Endothelial cell of umbilical vein (primary cell): ENCODE measurements around the gene OXNAD1. TPM values are rescaled to one million over a fixed set of nuclear protein-coding genes. Genes with fewer than 3 reads are reported as not detected.

ENCODE experiments used
- BruUV-seq: library from RNA; stranded (reverse); fragments of 400-500 nt; replicated peaks from 2 replicates; lab custom pipeline; 2021; lab: Mats Ljungman, UMichigan
- CTCF ChIA-PET: fragments of 300-600, 350-600 bp; sonication (Branson Sonifier 250); formaldehyde crosslinking; loops from one replicate; lab custom pipeline; 2021; ENCODE audit warnings: antibody characterized with exemption, inconsistent platforms; lab: Charles Lee
- POLR2A ChIA-PET: fragments of 300-600, 350-600 bp; sonication (Branson Sonifier 250); formaldehyde crosslinking; loops from one replicate; lab custom pipeline; 2021; ENCODE audit warnings: antibody characterized with exemption, inconsistent platforms; lab: Charles Lee
- DNase-seq: peaks from one replicate; pipeline ENCODE4 v3.0.0-alpha.2; 2011; ENCODE audit warnings: low read depth, low spot score
- FAIRE-seq: peaks from 2 replicates; lab custom pipeline; 2011; peaks lifted over from hg19 to GRCh38; lab: Jason Lieb, UNC
- H2AFZ ChIP-seq: 2 replicates; pipeline ENCODE4 v1.6.0; 2012; ENCODE audit warnings: low read depth, low read length, control low read depth, inconsistent platforms
- H3K27ac ChIP-seq: 2 replicates; pipeline ENCODE4 v1.5.1; 2011; ENCODE audit warnings: low read depth, mild to moderate bottlenecking, control low read depth, low read length, moderate library complexity; ENCODE audit not compliant: insufficient read depth
- H3K27me3 ChIP-seq, 2 experiments: 2 replicates each; pipeline versions ENCODE4 v1.6.0 to v1.6.1; 2011; ENCODE audit warnings: low read length in 2 of 2, mixed read lengths in 1 of 2; ENCODE audit not compliant: control insufficient read depth in 2 of 2, insufficient read depth in 2 of 2
- H3K36me3 ChIP-seq, 2 experiments: 2 replicates in 1 of 2; 3 replicates in 1 of 2; pipeline ENCODE4 v1.5.1; 2011; ENCODE audit warnings: low read length in 2 of 2, mild to moderate bottlenecking in 1 of 2, moderate library complexity in 1 of 2; ENCODE audit not compliant: control insufficient read depth in 2 of 2, insufficient read depth in 2 of 2; ENCODE audit errors: extremely low read depth in 1 of 2
- H3K4me1 ChIP-seq: 3 replicates; pipeline ENCODE4 v1.5.1; 2011; ENCODE audit warnings: mild to moderate bottlenecking, low read length; ENCODE audit not compliant: control insufficient read depth, insufficient read depth; ENCODE audit errors: extremely low read depth
- H3K4me2 ChIP-seq: 2 replicates; pipeline ENCODE4 v1.6.1; 2011; ENCODE audit warnings: low read length, control low read depth, mixed read lengths; ENCODE audit not compliant: insufficient read depth
- H3K4me3 ChIP-seq, 3 experiments: fragments of 200-600 bp in 1 of 3; sonication (generic), shearing (Covaris generic) in 1 of 3; replicated peaks in 1 of 3; 2 replicates each; pipeline ENCODE4 v1.5.1; 2011 to 2016; ENCODE audit warnings: control low read depth in 3 of 3, low read length in 3 of 3, mild to moderate bottlenecking in 2 of 3, inconsistent platforms in 1 of 3, low read depth in 1 of 3, moderate library complexity in 1 of 3; ENCODE audit not compliant: insufficient read depth in 1 of 3
- H3K79me2 ChIP-seq: 2 replicates; pipeline ENCODE4 v1.6.0; 2012; ENCODE audit warnings: low read length, inconsistent platforms; ENCODE audit not compliant: control insufficient read depth, insufficient read depth
- H3K9ac ChIP-seq: replicated peaks from 2 replicates; pipeline ENCODE3; 2011; ENCODE audit warnings: low read length, control low read depth; ENCODE audit not compliant: insufficient read depth; ENCODE audit errors: extremely low read depth
- H3K9me1 ChIP-seq: replicated peaks from 3 replicates; pipeline ENCODE4 v1.6.0; 2011; ENCODE audit warnings: mild to moderate bottlenecking, low read length; ENCODE audit not compliant: control insufficient read depth, insufficient read depth; ENCODE audit errors: extremely low read depth
- H3K9me3 ChIP-seq: replicated peaks from 2 replicates; pipeline ENCODE4 v1.5.1; 2012; ENCODE audit warnings: low read length, inconsistent platforms; ENCODE audit not compliant: control insufficient read depth, insufficient read depth
- H4K20me1 ChIP-seq: replicated peaks from 2 replicates; pipeline ENCODE3; 2011; ENCODE audit warnings: mild to moderate bottlenecking, low read length; ENCODE audit not compliant: control insufficient read depth, insufficient read depth; ENCODE audit errors: extremely low read depth
- EZH2 ChIP-seq: IDR thresholded peaks from 2 replicates; pipeline ENCODE4 v1.6.1; 2012; ENCODE audit warnings: borderline replicate concordance, low read depth, mild to moderate bottlenecking, moderate library complexity, low read length, inconsistent platforms; ENCODE audit not compliant: severe bottlenecking
- FOS ChIP-seq: IDR thresholded peaks from 2 replicates; pipeline ENCODE4 v1.6.1; 2011; ENCODE audit warnings: mild to moderate bottlenecking, low read length, moderate library complexity, borderline replicate concordance; ENCODE audit not compliant: insufficient read depth
- GATA2 ChIP-seq: IDR thresholded peaks from 2 replicates; pipeline ENCODE4 v1.7.0; 2011; ENCODE audit warnings: low read depth, mild to moderate bottlenecking, moderate library complexity, mixed read lengths, low read length; ENCODE audit not compliant: insufficient read length, insufficient read depth
- JUN ChIP-seq: IDR thresholded peaks from 2 replicates; pipeline ENCODE4 v1.6.1; 2011; ENCODE audit warnings: borderline replicate concordance, low read depth; ENCODE audit not compliant: insufficient read length, insufficient read depth
- MYC ChIP-seq: IDR thresholded peaks from one replicate; pipeline ENCODE4 v1.6.1; 2011; ENCODE audit warnings: mild to moderate bottlenecking, low read depth, low read length
- POLR2A ChIP-seq: IDR thresholded peaks from 2 replicates; pipeline ENCODE4 v1.6.1; 2012; ENCODE audit warnings: low read depth, mild to moderate bottlenecking, control low read depth, low read length
- POLR2AphosphoS5 ChIP-seq: IDR thresholded peaks from 2 replicates; pipeline ENCODE4 v1.6.1; 2012; ENCODE audit warnings: low read depth, mild to moderate bottlenecking, control low read depth, low read length, moderate library complexity; ENCODE audit not compliant: insufficient read depth
- dilution Hi-C: fragments of 300-500 bp; cut with MboI; formaldehyde crosslinking; loops from one replicate; pipeline ENCODE4 v1.15.0; 2019; ENCODE audit warnings: low sequenced_read_pairs; ENCODE audit not compliant: extremely low pct_ligation_motif_present
- intact Hi-C: fragments of 100-400 bp; cut with micrococcal nuclease; formaldehyde crosslinking; loops from one replicate; pipeline ENCODE4 v1.10.0; 2022
- polyA plus RNA-seq, 4 experiments: library from polyadenylated mRNA; depleted of rRNA in 3 of 4; stranded (reverse) in 3 of 4; unstranded in 1 of 4; fragments of >200 nt; gene quantifications; 2 replicates each; pipeline versions ENCODE4 v1.2.1 to v1.2.3, GENCODE V29; 2011 to 2012; ENCODE audit warnings: missing spikeins in 1 of 4
- total RNA-seq: library from RNA; stranded (reverse); gene quantifications from 2 replicates; pipeline ENCODE4 v1.2.3, GENCODE V29; 2021
- TF ChIP-seq, protein P1 (sequence below): IDR thresholded peaks from 2 replicates; pipeline ENCODE4 v1.6.1; 2011; ENCODE audit not compliant: insufficient read depth, insufficient read length
- TF ChIP-seq, protein P2 (sequence below), 2 donors: IDR thresholded peaks; 1 replicate in 1 of 2; 2 replicates in 1 of 2; pipeline ENCODE4 v1.5.1; 2011; ENCODE audit warnings: low read length in 2 of 2, mild to moderate bottlenecking in 2 of 2, moderate library complexity in 2 of 2, control low read depth in 1 of 2, inconsistent platforms in 1 of 2, low read depth in 1 of 2; ENCODE audit not compliant: insufficient read depth in 1 of 2; ENCODE audit errors: extremely low read depth in 1 of 2

Gene OXNAD1
- total and polyA plus RNA-seq, 2 donors (not counting 3 experiments of a cell fraction or from before 2014, with no cell fraction given), result 5.5 to 9.7 TPM

GRCh38 chr3:16257309-16257708 is 7.7 kb upstream of the OXNAD1 start:
- no peaks in the 10 kb centered on the region for H3K9me3 ChIP-seq
- no peaks in the 10 kb centered on the region for H3K4me1 ChIP-seq
- no peak overlapping the region for H3K27ac ChIP-seq
- POLR2A ChIA-PET, result no interaction called here
- H3K9ac ChIP-seq, result no peak overlapping the region
- no peak overlapping the region for H3K4me3 ChIP-seq
- TF ChIP-seq POLR2A (no peak), FOS (no peak), EZH2 (no peak), MYC (no peak), GATA2 (no peak), POLR2AphosphoS5 (no peak), JUN (no peak)
- TF ChIP-seq, protein P1, sequence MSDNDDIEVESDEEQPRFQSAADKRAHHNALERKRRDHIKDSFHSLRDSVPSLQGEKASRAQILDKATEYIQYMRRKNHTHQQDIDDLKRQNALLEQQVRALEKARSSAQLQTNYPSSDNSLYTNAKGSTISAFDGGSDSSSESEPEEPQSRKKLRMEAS, result no peak
- TF ChIP-seq, protein P2, sequence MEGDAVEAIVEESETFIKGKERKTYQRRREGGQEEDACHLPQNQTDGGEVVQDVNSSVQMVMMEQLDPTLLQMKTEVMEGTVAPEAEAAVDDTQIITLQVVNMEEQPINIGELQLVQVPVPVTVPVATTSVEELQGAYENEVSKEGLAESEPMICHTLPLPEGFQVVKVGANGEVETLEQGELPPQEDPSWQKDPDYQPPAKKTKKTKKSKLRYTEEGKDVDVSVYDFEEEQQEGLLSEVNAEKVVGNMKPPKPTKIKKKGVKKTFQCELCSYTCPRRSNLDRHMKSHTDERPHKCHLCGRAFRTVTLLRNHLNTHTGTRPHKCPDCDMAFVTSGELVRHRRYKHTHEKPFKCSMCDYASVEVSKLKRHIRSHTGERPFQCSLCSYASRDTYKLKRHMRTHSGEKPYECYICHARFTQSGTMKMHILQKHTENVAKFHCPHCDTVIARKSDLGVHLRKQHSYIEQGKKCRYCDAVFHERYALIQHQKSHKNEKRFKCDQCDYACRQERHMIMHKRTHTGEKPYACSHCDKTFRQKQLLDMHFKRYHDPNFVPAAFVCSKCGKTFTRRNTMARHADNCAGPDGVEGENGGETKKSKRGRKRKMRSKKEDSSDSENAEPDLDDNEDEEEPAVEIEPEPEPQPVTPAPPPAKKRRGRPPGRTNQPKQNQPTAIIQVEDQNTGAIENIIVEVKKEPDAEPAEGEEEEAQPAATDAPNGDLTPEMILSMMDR (IDR thresholded peaks at IDR 0.05; ENCODE audit: extremely low read depth in 1 of 2, insufficient read depth in 1 of 2, low read depth in 1 of 2, low read length in 2 of 2), result no peak
- H2AFZ ChIP-seq, result no peak overlapping the region
- FAIRE-seq, result no peak
- H3K9me1 ChIP-seq, result no peaks in the 10 kb centered on the region
- CTCF ChIA-PET, result no interaction called here
- H3K79me2 ChIP-seq, result peaks cover 9% of the 10 kb centered on the region
- no peaks in the 10 kb centered on the region for H3K27me3 ChIP-seq
- DNase-seq, result no peak
- intact Hi-C loops (no loop called here), dilution Hi-C loops (no loop called here)
- no peak overlapping the region for H3K4me2 ChIP-seq
- BruUV-seq, result no TSS peak
- no peaks in the 10 kb centered on the region for H4K20me1 ChIP-seq
- peaks cover 0 to 4% of the 10 kb centered on the region in 2 experiments for H3K36me3 ChIP-seq
